Measurements from ENCODE around the gene GJC1. TPM values are rescaled to one million over a fixed set of nuclear protein-coding genes. Genes with fewer than 3 reads are reported as not detected.
"Not testable (repeated sequence)": the region's sequence is repeated elsewhere in the genome, so short reads cannot be mapped to it uniquely, and the experiment has no call there.

The GJC1 gene
- total and polyA plus RNA-seq, 9 of the 15 experiments (the other 6 are each of a cell fraction or from before 2014, with no cell fraction given): 0.04 to 1.4 (median 0.18) TPM; not detected in 1

- TF ChIP-seq MBD1 (CRISPR knock-in tag; IDR thresholded peaks at IDR 0.05): no peak
- no peak for TF ChIP-seq PCBP2 (IDR thresholded peaks at IDR 0.05; ENCODE audit: low read depth, low read length, poor library complexity, severe bottlenecking)
Measured at GRCh38 chr17:44826123-44826790, 3.8 kb downstream of the GJC1 start (continued).

GRCh38 chr17:44825236-44825635 is 4.9 kb downstream of the GJC1 start:
- H3K79me2 ChIP-seq (ENCODE audit: control insufficient read depth, insufficient read depth, low read length); FAIRE-seq; H3K36me3 ChIP-seq (ENCODE audit: control insufficient read depth, insufficient read depth, low read length); H3K9me3 ChIP-seq (replicated peaks; ENCODE audit: control insufficient read depth, insufficient read depth, low read depth, low read length); H4K20me1 ChIP-seq (replicated peaks; ENCODE audit: control insufficient read depth, insufficient read depth, low read length); H3K9ac ChIP-seq (ENCODE audit: insufficient read depth in 1 of 2, low read depth in 2 of 2, low read length in 2 of 2); in situ Hi-C loops (cut with MboI); CTCF ChIA-PET (ENCODE audit: low intra/inter-chr PET ratio); H2AFZ ChIP-seq (ENCODE audit: low read depth, low read length); ATAC-seq; intact Hi-C loops (cut with micrococcal nuclease); BruUV-seq (replicated peaks); DNase-seq (ENCODE audit: extremely low read depth in 1 of 4, low spot score in 3 of 4); H3K4me3 ChIP-seq; H3K9me1 ChIP-seq (ENCODE audit: control insufficient read depth, insufficient read depth, low read length); H3K4me2 ChIP-seq (ENCODE audit: insufficient read depth, low read length); H3K27ac ChIP-seq (ENCODE audit: extremely low read depth, low read depth, low read length): not testable (repeated sequence)
- POLR2A ChIA-PET: interaction anchor here (0.6 kb wide), 1 partner anchor 27 kb away, joined by 3 read pairs; no protein-coding TSS in a partner anchor
- H3K27me3 ChIP-seq (ENCODE audit: control insufficient read depth in 2 of 2, insufficient read depth in 2 of 2, low read length in 2 of 2): peaks cover 24 to 39% of the 10 kb centered on the region in 2 experiments
- peaks cover 0 to 11% of the 10 kb centered on the region in 2 experiments; a peak in 4 of 5 replicates for H3K4me1 ChIP-seq (replicated peaks in 1 of 2; ENCODE audit: control insufficient read depth in 2 of 2, insufficient read depth in 2 of 2, low read length in 2 of 2)
- 27% methylated on average over 8 of the region's 9 CpGs for WGBS (ENCODE audit: insufficient coverage, low coverage, missing lambda C conversion rate)
